ENCODE measurements around the gene FBXL17. TPM values are rescaled to one million over a fixed set of nuclear protein-coding genes. Genes with fewer than 3 reads are reported as not detected.

Gene FBXL17
- total RNA-seq, 3 donors from 2014 or later = 22.6 to 31.3 (median 28.8) TPM

- Histone ChIP-seq H3K4me1 (no peaks in the 10 kb centered on the region), H3K36me3 (no peaks in the 10 kb centered on the region), H3K9me3 (no peaks in the 10 kb centered on the region), H3K4me3 (no peak overlapping the region), H3K27me3 (no peaks in the 10 kb centered on the region), H3K27ac (no peak overlapping the region)
- TF ChIP-seq POLR2A (IDR thresholded peaks at IDR 0.05) (no peak), CTCF (IDR thresholded peaks at IDR 0.05) (no peak), POLR2AphosphoS5 (IDR thresholded peaks at IDR 0.05) (no peak)
- intact Hi-C loops (cut with DNase I; ENCODE audit: low total_unique reads) = no loop called here
- DNase-seq (ENCODE audit: low spot score in 2 of 2) = no peak
Measured at GRCh38 chr5:107975568-107975967, 406.3 kb downstream of the FBXL17 start.

- no peaks in the 10 kb centered on the region for H3K9me3 ChIP-seq
- H3K36me3 ChIP-seq = no peaks in the 10 kb centered on the region
- intact Hi-C loops (cut with DNase I; ENCODE audit: low total_unique reads) = no loop called here
- no peaks in the 10 kb centered on the region for H3K27me3 ChIP-seq
- H3K4me1 ChIP-seq = no peaks in the 10 kb centered on the region
- H3K27ac ChIP-seq = no peak overlapping the region
- no peak overlapping the region for H3K4me3 ChIP-seq
- no peak for DNase-seq (ENCODE audit: low spot score in 2 of 2)
- no peak for TF ChIP-seq POLR2A (IDR thresholded peaks at IDR 0.05)
- TF ChIP-seq POLR2AphosphoS5 (IDR thresholded peaks at IDR 0.05) = no peak
- no peak for TF ChIP-seq CTCF (IDR thresholded peaks at IDR 0.05)
Measured at GRCh38 chr5:107971846-107972245, 410.1 kb downstream of the FBXL17 start.

- DNase-seq (ENCODE audit: low spot score in 2 of 2) = no peak
- TF ChIP-seq POLR2AphosphoS5 (IDR thresholded peaks at IDR 0.05) = no peak
- no peaks in the 10 kb centered on the region for H3K9me3 ChIP-seq
- intact Hi-C loops (cut with DNase I; ENCODE audit: low total_unique reads) = no loop called here
- H3K36me3 ChIP-seq = no peaks in the 10 kb centered on the region
- no peaks in the 10 kb centered on the region for H3K4me1 ChIP-seq
- no peak overlapping the region for H3K27ac ChIP-seq
- H3K4me3 ChIP-seq = no peak overlapping the region
- H3K27me3 ChIP-seq = no peaks in the 10 kb centered on the region
Measured at GRCh38 chr5:107969847-107970246, 412.1 kb downstream of the FBXL17 start.

- Histone ChIP-seq H3K27me3 (no peaks in the 10 kb centered on the region), H3K4me1 (no peaks in the 10 kb centered on the region), H3K4me3 (no peak overlapping the region), H3K36me3 (no peaks in the 10 kb centered on the region), H3K27ac (no peak overlapping the region), H3K9me3 (no peaks in the 10 kb centered on the region)
- no peak for DNase-seq (ENCODE audit: low spot score in 2 of 2)
- TF ChIP-seq POLR2A (IDR thresholded peaks at IDR 0.05) (no peak), POLR2AphosphoS5 (IDR thresholded peaks at IDR 0.05) (no peak), CTCF (IDR thresholded peaks at IDR 0.05) (no peak)
- intact Hi-C loops (cut with DNase I; ENCODE audit: low total_unique reads) = no loop called here
Measured at GRCh38 chr5:107968998-107969397, 412.9 kb downstream of the FBXL17 start.

GRCh38 chr5:107968406-107968843 is 413.5 kb downstream of the FBXL17 start:
- intact Hi-C loops (cut with DNase I; ENCODE audit: low total_unique reads) = no loop called here

More at GRCh38 chr5:107968406-107968843, 413.5 kb downstream of the FBXL17 start:
- H3K27me3 ChIP-seq = no peaks in the 10 kb centered on the region
- DNase-seq (ENCODE audit: low spot score in 2 of 2) = no peak
- H3K4me1 ChIP-seq = no peaks in the 10 kb centered on the region
- TF ChIP-seq POLR2AphosphoS5 (IDR thresholded peaks at IDR 0.05) = no peak
- no peak for TF ChIP-seq CTCF (IDR thresholded peaks at IDR 0.05)
- no peak for TF ChIP-seq POLR2A (IDR thresholded peaks at IDR 0.05)
- no peaks in the 10 kb centered on the region for H3K9me3 ChIP-seq
- no peak overlapping the region for H3K27ac ChIP-seq
- H3K36me3 ChIP-seq = no peaks in the 10 kb centered on the region
- H3K4me3 ChIP-seq = no peak overlapping the region

Data from breast epithelium (tissue), 4 donors.